Left lung (tissue), 10 donors: ENCODE results near the gene HLA-DMB. TPM values are rescaled to one million over a fixed set of nuclear protein-coding genes. Genes with fewer than 3 reads are reported as not detected.

Experiments
- ATAC-seq: fragments of 200-7000 bp; cut with Tn5 transposase; one replicate; pipeline ENCODE4 v1.9.1; 2020; ENCODE audit warnings: moderate library complexity
- DNase-seq, 4 donors: peaks; one replicate each; pipeline ENCODE4 v3.0.0-alpha.2; 2013 to 2020
- H3K27ac ChIP-seq, 2 donors: fragments of 200-600 bp; sonication (generic) in 1 of 2; one replicate each; pipeline versions ENCODE4 v1.5.0 to v1.8.0; 2020 to 2021
- H3K27me3 ChIP-seq, 2 donors: fragments of 200-600 bp; sonication (generic) in 1 of 2; one replicate each; pipeline versions ENCODE4 v1.5.0 to v1.8.0; 2020 to 2021
- H3K36me3 ChIP-seq, 2 donors: fragments of 200-600 bp; sonication (generic) in 1 of 2; one replicate each; pipeline versions ENCODE4 v1.5.0 to v1.8.0; 2020 to 2021
- H3K4me1 ChIP-seq, 2 donors: fragments of 200-600 bp; one replicate each; pipeline ENCODE4 v1.8.0; 2021
- H3K4me3 ChIP-seq, 2 donors: fragments of 200-600 bp; sonication (generic) in 1 of 2; one replicate each; pipeline versions ENCODE4 v1.5.0 to v1.8.0; 2020 to 2021; ENCODE audit warnings: mild to moderate bottlenecking in 1 of 2
- H3K9me3 ChIP-seq, 2 donors: fragments of 200-600 bp; sonication (generic) in 1 of 2; one replicate each; pipeline versions ENCODE4 v1.5.0 to v1.8.0; 2020 to 2021
- intact Hi-C, 2 donors: fragments of 100-400 bp; cut with DNase I; formaldehyde crosslinking; loops; one replicate each; pipeline versions ENCODE4 v1.11.2 to v1.14.2; 2022
- polyA plus RNA-seq, 6 donors: library from polyadenylated mRNA; unstranded; fragments of 120-200 nt; gene quantifications; one replicate each; pipeline ENCODE4 v1.2.1, GENCODE V29; 2013; ENCODE audit not compliant: insufficient read length in 6 of 6
- total RNA-seq, 2 donors: library from RNA; stranded (reverse); fragmentation: NEBNext Ultra II Directional; extraction: Animal tissue kit (Norgen Biotek cat#: 25700); gene quantifications; one replicate each; pipeline ENCODE4 v1.2.1, GENCODE V29; 2021
- TF ChIP-seq, protein P1 (sequence below), 2 donors: fragments of 200-600 bp; sonication (generic) in 1 of 2; IDR thresholded peaks; one replicate each; pipeline versions ENCODE4 v1.5.0 to v1.8.0; 2021; ENCODE audit warnings: antibody characterized with exemption in 2 of 2
- donor health status: DM: no; HTN: yes; CAD: no.
- donor health status: DM: no; HTN: no; CAD: no.

Gene HLA-DMB
- total and polyA plus RNA-seq, 8 donors, result 7.4 to 91.0 (median 11.1) TPM

DNA sequence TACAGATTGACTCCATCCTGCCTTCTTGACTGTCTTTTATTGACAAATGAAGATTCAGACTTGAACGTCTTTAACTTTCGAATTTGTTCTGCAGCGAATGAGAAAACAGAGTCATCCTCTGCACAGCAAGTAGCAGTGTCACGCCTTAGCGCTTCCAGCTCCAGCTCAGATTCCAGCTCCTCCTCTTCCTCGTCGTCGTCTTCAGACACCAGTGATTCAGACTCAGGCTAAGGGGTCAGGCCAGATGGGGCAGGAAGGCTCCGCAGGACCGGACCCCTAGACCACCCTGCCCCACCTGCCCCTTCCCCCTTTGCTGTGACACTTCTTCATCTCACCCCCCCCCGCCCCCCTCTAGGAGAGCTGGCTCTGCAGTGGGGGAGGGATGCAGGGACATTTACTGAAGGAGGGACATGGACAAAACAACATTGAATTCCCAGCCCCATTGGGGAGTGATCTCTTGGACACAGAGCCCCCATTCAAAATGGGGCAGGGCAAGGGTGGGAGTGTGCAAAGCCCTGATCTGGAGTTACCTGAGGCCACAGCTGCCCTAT, 39.7 kb upstream of the HLA-DMB start:
- no peak overlapping the region for H3K27ac ChIP-seq
- TF ChIP-seq, protein P1, sequence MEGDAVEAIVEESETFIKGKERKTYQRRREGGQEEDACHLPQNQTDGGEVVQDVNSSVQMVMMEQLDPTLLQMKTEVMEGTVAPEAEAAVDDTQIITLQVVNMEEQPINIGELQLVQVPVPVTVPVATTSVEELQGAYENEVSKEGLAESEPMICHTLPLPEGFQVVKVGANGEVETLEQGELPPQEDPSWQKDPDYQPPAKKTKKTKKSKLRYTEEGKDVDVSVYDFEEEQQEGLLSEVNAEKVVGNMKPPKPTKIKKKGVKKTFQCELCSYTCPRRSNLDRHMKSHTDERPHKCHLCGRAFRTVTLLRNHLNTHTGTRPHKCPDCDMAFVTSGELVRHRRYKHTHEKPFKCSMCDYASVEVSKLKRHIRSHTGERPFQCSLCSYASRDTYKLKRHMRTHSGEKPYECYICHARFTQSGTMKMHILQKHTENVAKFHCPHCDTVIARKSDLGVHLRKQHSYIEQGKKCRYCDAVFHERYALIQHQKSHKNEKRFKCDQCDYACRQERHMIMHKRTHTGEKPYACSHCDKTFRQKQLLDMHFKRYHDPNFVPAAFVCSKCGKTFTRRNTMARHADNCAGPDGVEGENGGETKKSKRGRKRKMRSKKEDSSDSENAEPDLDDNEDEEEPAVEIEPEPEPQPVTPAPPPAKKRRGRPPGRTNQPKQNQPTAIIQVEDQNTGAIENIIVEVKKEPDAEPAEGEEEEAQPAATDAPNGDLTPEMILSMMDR (IDR thresholded peaks at IDR 0.05), result no peak
- peaks cover 9 to 69% of the 10 kb centered on the region in 2 donors for H3K4me1 ChIP-seq
- no peak for DNase-seq
- no peak for ATAC-seq
- intact Hi-C loops, result loop anchor here (5.0 to 10.0 kb wide), 2 partner anchors 46 to 93 kb away; no protein-coding TSS in a partner anchor
- H3K27me3 ChIP-seq, result no peaks in the 10 kb centered on the region
- peaks cover 17 to 68% of the 10 kb centered on the region in 2 donors for H3K36me3 ChIP-seq
- no peaks in the 10 kb centered on the region for H3K9me3 ChIP-seq
- H3K4me3 ChIP-seq, result no peak overlapping the region

DNA sequence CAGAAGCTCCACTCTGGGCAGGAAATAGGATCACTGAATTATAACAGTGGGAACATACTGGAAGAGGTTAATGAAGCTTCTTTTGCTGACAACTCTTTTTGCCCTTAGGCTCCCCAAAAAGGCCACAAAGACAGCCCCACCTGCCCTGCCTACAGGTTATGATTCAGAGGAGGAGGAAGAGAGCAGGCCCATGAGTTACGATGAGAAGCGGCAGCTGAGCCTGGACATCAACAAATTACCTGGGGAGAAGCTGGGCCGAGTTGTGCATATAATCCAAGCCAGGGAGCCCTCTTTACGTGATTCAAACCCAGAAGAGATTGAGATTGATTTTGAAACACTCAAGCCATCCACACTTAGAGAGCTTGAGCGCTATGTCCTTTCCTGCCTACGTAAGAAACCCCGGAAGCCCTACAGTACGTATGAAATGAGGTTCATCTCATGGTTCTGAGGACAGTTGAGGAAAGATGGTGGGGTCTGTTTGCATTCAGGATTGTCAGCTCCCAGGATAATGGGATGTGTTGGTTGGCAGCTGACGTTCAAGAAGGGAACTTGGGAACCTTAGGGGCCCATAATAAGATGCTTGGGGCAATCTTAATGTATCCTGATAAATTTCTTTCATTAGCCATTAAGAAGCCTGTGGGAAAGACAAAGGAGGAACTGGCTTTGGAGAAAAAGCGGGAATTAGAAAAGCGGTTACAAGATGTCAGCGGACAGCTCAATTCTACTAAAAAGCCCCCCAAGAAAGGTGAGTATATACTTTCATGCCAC, 39.1 kb upstream of the HLA-DMB start:
- no peak for ATAC-seq
- TF ChIP-seq, protein P1 (IDR thresholded peaks at IDR 0.05), result no peak
- Histone ChIP-seq H3K27ac (no peak overlapping the region), H3K27me3 (no peaks in the 10 kb centered on the region), H3K36me3 (peaks cover 17 to 75% of the 10 kb centered on the region in 2 donors), H3K9me3 (no peaks in the 10 kb centered on the region), H3K4me1 (peaks cover 9 to 76% of the 10 kb centered on the region in 2 donors), H3K4me3 (no peak overlapping the region)
- no peak for DNase-seq
- intact Hi-C loops, result loop anchor here (5.0 to 10.0 kb wide), 3 partner anchors 43 to 93 kb away; no protein-coding TSS in a partner anchor

DNA sequence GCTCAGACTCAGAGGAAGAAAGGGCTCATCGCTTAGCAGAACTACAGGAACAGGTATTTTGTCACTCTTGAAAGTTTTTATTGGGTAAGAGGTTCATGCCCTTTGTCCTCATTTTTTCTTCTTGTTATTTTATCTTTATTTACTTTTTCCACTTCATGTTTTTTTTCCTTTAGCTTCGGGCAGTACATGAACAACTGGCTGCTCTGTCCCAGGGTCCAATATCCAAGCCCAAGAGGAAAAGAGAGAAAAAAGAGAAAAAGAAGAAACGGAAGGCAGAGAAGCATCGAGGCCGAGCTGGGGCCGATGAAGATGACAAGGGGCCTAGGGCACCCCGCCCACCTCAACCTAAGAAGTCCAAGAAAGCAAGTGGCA, 37.1 kb upstream of the HLA-DMB start:
- DNase-seq, result no peak
- H3K36me3 ChIP-seq, result peaks cover 17 to 93% of the 10 kb centered on the region in 2 donors
- H3K4me1 ChIP-seq, result peaks cover 9 to 73% of the 10 kb centered on the region in 2 donors
- no peaks in the 10 kb centered on the region for H3K27me3 ChIP-seq
- TF ChIP-seq, protein P1 (IDR thresholded peaks at IDR 0.05), result no peak
- intact Hi-C loops, result loop anchor here in 1 of 2 donors (5.0 kb wide), 1 partner anchor 41 kb away; no protein-coding TSS in a partner anchor
- H3K27ac ChIP-seq, result no peak overlapping the region
- H3K9me3 ChIP-seq, result no peaks in the 10 kb centered on the region
- ATAC-seq, result no peak
- H3K4me3 ChIP-seq, result no peak overlapping the region

DNA sequence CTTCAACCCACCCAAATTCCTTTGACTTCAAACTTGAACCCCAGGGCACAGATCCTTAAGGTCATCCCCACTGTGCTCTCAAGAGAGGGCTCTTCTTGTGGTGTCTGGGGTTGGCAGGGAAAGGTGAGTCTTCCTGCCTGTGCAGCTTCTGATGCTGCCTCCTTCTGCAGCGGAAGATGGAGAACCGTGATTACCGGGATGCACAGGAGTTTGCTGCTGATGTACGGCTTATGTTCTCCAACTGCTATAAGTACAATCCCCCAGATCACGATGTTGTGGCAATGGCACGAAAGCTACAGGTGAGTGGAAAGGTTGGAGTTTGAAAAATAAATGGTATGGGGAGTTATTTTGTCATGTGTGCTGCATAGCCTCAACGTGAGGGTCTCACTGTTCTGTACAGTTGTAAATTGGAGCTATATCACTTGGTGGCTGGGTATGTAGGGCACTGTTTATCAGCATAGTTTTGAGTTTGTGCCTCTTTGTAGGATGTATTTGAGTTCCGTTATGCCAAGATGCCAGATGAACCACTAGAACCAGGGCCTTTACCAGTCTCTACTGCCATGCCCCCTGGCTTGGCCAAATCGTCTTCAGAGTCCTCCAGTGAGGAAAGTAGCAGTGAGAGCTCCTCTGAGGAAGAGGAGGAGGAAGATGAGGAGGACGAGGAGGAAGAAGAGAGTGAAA, 36.6 kb upstream of the HLA-DMB start:
- Histone ChIP-seq H3K27ac (no peak overlapping the region), H3K36me3 (peaks cover 17 to 99% of the 10 kb centered on the region in 2 donors), H3K9me3 (no peaks in the 10 kb centered on the region), H3K4me3 (peak overlapping the region in 1 of 2 donors; percentile 3), H3K4me1 (peaks cover 9 to 73% of the 10 kb centered on the region in 2 donors), H3K27me3 (no peaks in the 10 kb centered on the region)
- intact Hi-C loops, result loop anchor here in 1 of 2 donors (5.0 kb wide), 1 partner anchor 40 kb away; no protein-coding TSS in a partner anchor
- ATAC-seq (no peak), DNase-seq (no peak)
- TF ChIP-seq, protein P1 (IDR thresholded peaks at IDR 0.05), result no peak
